Ovary (tissue), 9 donors: ENCODE results near the gene IL18. TPM values are rescaled to one million over a fixed set of nuclear protein-coding genes. Genes with fewer than 3 reads are reported as not detected.
"Not testable (repeated sequence)": the region's sequence is repeated elsewhere in the genome, so short reads cannot be mapped to it uniquely, and the experiment has no call there.

Experiments used
- DNase-seq, 5 donors: peaks; one replicate each; pipeline ENCODE4 v3.0.0-alpha.2; 2019 to 2020
- H3K27ac ChIP-seq, 2 donors: fragments of 200-600 bp; one replicate each; pipeline versions ENCODE4 v1.5.1 to v1.8.0; 2019 to 2022
- H3K27me3 ChIP-seq: fragments of 200-600 bp; one replicate; pipeline ENCODE4 v1.8.0; 2022
- H3K36me3 ChIP-seq: fragments of 200-600 bp; sonication (generic); one replicate; pipeline ENCODE4 v1.5.1; 2019
- H3K4me1 ChIP-seq: one replicate; pipeline ENCODE4 v1.8.1; 2013; ENCODE audit warnings: mild to moderate bottlenecking, moderate library complexity; ENCODE audit not compliant: insufficient read depth
- H3K4me3 ChIP-seq: fragments of 200-600 bp; sonication (generic); one replicate; pipeline ENCODE4 v1.5.1; 2017
- H3K9me3 ChIP-seq, 2 donors: fragments of 200-600 bp in 1 of 2; sonication (generic) in 1 of 2; one replicate each; pipeline versions ENCODE4 v1.5.1 to v1.8.1; 2013 to 2019; ENCODE audit warnings: mild to moderate bottlenecking in 1 of 2, moderate library complexity in 1 of 2
- EP300 ChIP-seq: sonication (generic); formaldehyde crosslinking; IDR thresholded peaks from one replicate; pipeline ENCODE4 v1.6.1; 2017; ENCODE audit warnings: antibody characterized with exemption
- POLR2A ChIP-seq: fragments of 450-650 bp; IDR thresholded peaks from one replicate; pipeline ENCODE4 v1.6.1; 2017; ENCODE audit warnings: antibody characterized with exemption, mild to moderate bottlenecking, moderate library complexity
- WGBS, 3 donors: extraction: QIAGEN DNeasy Blood & Tissue Kit in 1 of 3; methylation state at CpG; one replicate each; pipeline versions ENCODE4 v1.1.5 to v1.1.7; 2013 to 2017; 5-methylcytosine and 5-hydroxymethylcytosine counted together
- intact Hi-C, 4 donors: fragments of 100-400 bp; cut with DNase I; formaldehyde crosslinking; loops; one replicate each; pipeline versions ENCODE4 v1.11.0 to v1.15.1; 2022 to 2023
- polyA plus RNA-seq, 2 donors: library from polyadenylated mRNA; stranded (reverse); fragments of 200-250 nt in 1 of 2; fragments of 350-450 nt in 1 of 2; fragmentation: Illumina TruSeq in 1 of 2; extraction: RNeasy Lipid Tissue Mini Kit (QIAGEN cat#74804) in 1 of 2; gene quantifications; one replicate each; pipeline ENCODE4 v1.2.3, GENCODE V29; 2013 to 2014
- total RNA-seq, 7 donors: library from RNA; depleted of rRNA in 2 of 7; stranded (reverse); fragments of >200 nt in 2 of 7; fragmentation: NEBNext Ultra II Directional in 3 of 7; extraction: Animal tissue kit (Norgen Biotek cat#: 25700) in 3 of 7; gene quantifications; one replicate each; pipeline versions ENCODE4 v1.1.0 to v1.2.4, GENCODE V29; 2016 to 2023
- TF ChIP-seq, protein P1 (sequence below), 3 donors: fragments of 450-650 bp in 2 of 3; fragments of 200-600 bp in 1 of 3; IDR thresholded peaks; one replicate each; pipeline versions ENCODE4 v1.5.1 to v1.8.0; 2016 to 2022; ENCODE audit warnings: antibody characterized with exemption in 3 of 3, mild to moderate bottlenecking in 1 of 3
- donor health status: DM: no; HTN: no; CAD: no; lungs with moderate emphysema.
- donor health status: DM: no; HTN: no; CAD: no.
- donor health status: Bipolar disorder and iron deficiency.
- donor health status: DM: yes; HTN: yes; CAD: no.
- donor health status: DM: no; HTN: no; CAD: no.
- donor health status: DM: yes; HTN: yes; CAD: no.

The IL18 gene
- total and polyA plus RNA-seq, 9 donors: 1.7 to 17.1 (median 3.5) TPM

DNA sequence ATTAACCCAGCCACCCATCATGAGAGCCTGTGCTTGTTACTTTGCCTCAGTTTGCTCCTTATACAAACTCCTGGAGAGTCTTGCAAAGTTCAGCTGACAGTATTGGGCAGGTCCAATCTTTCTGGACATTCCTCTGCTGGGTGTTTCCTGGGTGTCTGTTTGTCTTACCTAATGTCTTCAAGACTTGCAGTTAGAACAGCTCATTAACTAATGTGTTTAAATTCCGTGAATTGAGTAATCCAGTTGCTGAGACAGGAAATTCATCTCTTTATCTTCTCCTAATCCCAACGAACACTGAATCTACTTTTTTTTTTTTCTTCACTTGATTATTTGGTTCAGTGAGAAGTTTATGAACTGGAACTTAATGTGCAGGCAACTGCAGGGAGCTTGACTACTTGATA is 32.1 kb upstream of the IL18 start:
- Histone ChIP-seq H3K4me3 (no peak overlapping the region), H3K4me1 (no peaks in the 10 kb centered on the region), H3K9me3 (no peaks in the 10 kb centered on the region), H3K36me3 (no peaks in the 10 kb centered on the region), H3K27me3 (no peaks in the 10 kb centered on the region), H3K27ac (no peak overlapping the region)
- intact Hi-C loops: no loop called here
- 37 to 45% (median 44%) methylated on average over 2 of the region's 2 CpGs for whole genome bisulfite sequencing, 3 donors
- no peak for DNase-seq
- TF ChIP-seq POLR2A: no peak

- H3K4me1 ChIP-seq, H3K4me3 ChIP-seq, H3K36me3 ChIP-seq, intact Hi-C loops, H3K27ac ChIP-seq, H3K9me3 ChIP-seq, DNase-seq, H3K27me3 ChIP-seq: not testable (repeated sequence)
- 82 to 88% (median 83%) methylated on average over 11 of the region's 11 CpGs for WGBS, 3 donors
Observed at GRCh38 chr11:112195113-112195512, 31.2 kb upstream of the IL18 start.

- Histone ChIP-seq H3K4me1 (no peaks in the 10 kb centered on the region), H3K36me3 (no peaks in the 10 kb centered on the region), H3K9me3 (no peaks in the 10 kb centered on the region), H3K27ac (no peak overlapping the region), H3K4me3 (no peak overlapping the region), H3K27me3 (peaks cover 2% of the 10 kb centered on the region)
- intact Hi-C loops: no loop called here
- TF ChIP-seq POLR2A (no peak), EP300 (no peak)
- TF ChIP-seq, protein P1, sequence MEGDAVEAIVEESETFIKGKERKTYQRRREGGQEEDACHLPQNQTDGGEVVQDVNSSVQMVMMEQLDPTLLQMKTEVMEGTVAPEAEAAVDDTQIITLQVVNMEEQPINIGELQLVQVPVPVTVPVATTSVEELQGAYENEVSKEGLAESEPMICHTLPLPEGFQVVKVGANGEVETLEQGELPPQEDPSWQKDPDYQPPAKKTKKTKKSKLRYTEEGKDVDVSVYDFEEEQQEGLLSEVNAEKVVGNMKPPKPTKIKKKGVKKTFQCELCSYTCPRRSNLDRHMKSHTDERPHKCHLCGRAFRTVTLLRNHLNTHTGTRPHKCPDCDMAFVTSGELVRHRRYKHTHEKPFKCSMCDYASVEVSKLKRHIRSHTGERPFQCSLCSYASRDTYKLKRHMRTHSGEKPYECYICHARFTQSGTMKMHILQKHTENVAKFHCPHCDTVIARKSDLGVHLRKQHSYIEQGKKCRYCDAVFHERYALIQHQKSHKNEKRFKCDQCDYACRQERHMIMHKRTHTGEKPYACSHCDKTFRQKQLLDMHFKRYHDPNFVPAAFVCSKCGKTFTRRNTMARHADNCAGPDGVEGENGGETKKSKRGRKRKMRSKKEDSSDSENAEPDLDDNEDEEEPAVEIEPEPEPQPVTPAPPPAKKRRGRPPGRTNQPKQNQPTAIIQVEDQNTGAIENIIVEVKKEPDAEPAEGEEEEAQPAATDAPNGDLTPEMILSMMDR (IDR thresholded peaks at IDR 0.05): no peak
- DNase-seq: no peak
Observed at GRCh38 chr11:112186304-112186703, 22.4 kb upstream of the IL18 start.

DNA sequence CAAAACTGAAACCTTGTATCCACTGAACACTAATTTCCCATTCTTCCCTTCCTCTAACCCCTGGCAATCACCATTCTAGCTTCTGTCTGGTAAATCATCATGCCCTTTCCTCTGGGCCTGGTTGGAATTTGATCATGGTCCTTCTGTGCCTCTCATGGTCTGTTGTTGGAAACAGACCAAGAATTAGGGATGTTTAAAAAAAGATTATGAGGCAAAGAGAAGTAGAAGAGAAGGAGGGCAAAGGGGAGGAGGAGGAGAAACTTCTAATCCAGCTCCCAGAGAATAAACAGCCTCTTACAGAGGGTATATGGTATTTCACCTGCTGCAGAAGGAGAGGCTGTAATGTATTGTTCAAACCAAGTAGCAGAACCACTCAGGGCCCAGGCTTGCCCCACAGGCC is 22.0 kb upstream of the IL18 start:
- intact Hi-C loops: no loop called here

GRCh38 chr11:112182867-112183266 is 19.0 kb upstream of the IL18 start:
- H3K36me3 ChIP-seq: no peaks in the 10 kb centered on the region
- no peak overlapping the region for H3K4me3 ChIP-seq
- no peaks in the 10 kb centered on the region for H3K4me1 ChIP-seq
- H3K27ac ChIP-seq: no peak overlapping the region
- no peaks in the 10 kb centered on the region for H3K9me3 ChIP-seq
- peaks cover 2% of the 10 kb centered on the region for H3K27me3 ChIP-seq
- TF ChIP-seq EP300: no peak
- TF ChIP-seq, protein P1 (IDR thresholded peaks at IDR 0.05): no peak
- no peak for TF ChIP-seq POLR2A
- intact Hi-C loops: no loop called here
- 72 to 79% (median 76%) methylated on average over 1 of the region's 1 CpG for WGBS, 3 donors
- DNase-seq: no peak

More for the DNA sequence above, 22.0 kb upstream of the IL18 start:
- TF ChIP-seq, protein P1 (IDR thresholded peaks at IDR 0.05): no peak
- TF ChIP-seq EP300: no peak
- no peak for TF ChIP-seq POLR2A
- Histone ChIP-seq H3K27ac (no peak overlapping the region), H3K9me3 (no peaks in the 10 kb centered on the region), H3K4me1 (no peaks in the 10 kb centered on the region), H3K27me3 (peaks cover 2% of the 10 kb centered on the region), H3K36me3 (no peaks in the 10 kb centered on the region), H3K4me3 (no peak overlapping the region)
- DNase-seq: no peak

DNA sequence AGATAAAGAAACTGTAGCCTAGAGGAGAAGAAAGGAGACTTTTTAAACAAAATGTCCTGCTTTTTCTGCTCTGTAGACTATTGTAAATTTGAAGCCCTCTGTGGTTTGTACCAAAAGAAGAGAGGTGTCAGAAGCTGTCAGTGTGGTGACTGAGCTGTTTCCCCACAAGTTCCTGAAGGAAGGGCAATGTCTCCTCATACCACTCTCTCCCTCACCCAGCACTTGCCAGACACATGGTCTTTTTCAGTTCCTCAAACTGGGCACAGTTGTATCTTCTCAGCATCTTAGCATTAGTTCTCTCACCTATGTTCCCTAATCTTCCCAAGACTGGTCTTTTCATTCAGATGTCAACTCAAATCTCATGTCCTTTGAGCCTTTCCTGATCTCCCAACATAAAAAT is 15.7 kb upstream of the IL18 start:
- TF ChIP-seq EP300 (no peak), POLR2A (no peak)
- TF ChIP-seq, protein P1 (IDR thresholded peaks at IDR 0.05): no peak
- Histone ChIP-seq H3K4me3 (no peak overlapping the region), H3K27me3 (no peaks in the 10 kb centered on the region), H3K27ac (no peak overlapping the region), H3K36me3 (no peaks in the 10 kb centered on the region), H3K9me3 (no peaks in the 10 kb centered on the region), H3K4me1 (peaks cover 2% of the 10 kb centered on the region)
- intact Hi-C loops: no loop called here
- DNase-seq: no peak
